ENCODE data around the gene AACS. TPM values are rescaled to one million over a fixed set of nuclear protein-coding genes. Genes with fewer than 3 reads are reported as not detected.

Gene AACS
- total RNA-seq, 4 donors from 2014 or later: 29.4 to 46.6 (median 37.1) TPM

DNA sequence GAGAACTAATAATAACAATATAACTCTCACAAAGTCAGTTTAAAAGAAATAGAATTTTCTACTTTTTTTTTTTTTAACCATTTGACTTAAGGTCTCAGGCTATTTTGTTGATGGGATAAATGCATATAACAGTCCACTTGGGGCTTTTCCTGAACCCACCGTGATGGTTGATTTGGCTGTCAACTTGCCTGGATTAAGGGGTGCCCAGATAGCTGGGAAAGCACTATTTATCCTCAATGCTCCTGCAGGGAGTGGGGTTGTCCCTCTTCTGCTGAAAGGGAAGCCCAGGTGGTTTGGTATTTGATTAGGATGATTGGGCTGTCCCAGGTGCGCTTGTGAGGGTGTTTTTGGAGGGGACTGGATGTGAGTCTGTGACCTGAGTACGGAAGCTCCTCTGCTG lies 114.9 kb downstream of the AACS start:
- no peak overlapping the region for H3K27ac ChIP-seq
- peaks cover 0 to 3% (median 0%) of the 10 kb centered on the region in 4 donors for H3K4me1 ChIP-seq
- no peak overlapping the region for H3K4me3 ChIP-seq
- TF ChIP-seq POLR2A (IDR thresholded peaks at IDR 0.05): no peak
- DNase-seq: no peak
- H3K9me3 ChIP-seq: no peaks in the 10 kb centered on the region
- no peaks in the 10 kb centered on the region for H3K27me3 ChIP-seq
- H3K36me3 ChIP-seq: no peaks in the 10 kb centered on the region

- TF ChIP-seq, protein P1, sequence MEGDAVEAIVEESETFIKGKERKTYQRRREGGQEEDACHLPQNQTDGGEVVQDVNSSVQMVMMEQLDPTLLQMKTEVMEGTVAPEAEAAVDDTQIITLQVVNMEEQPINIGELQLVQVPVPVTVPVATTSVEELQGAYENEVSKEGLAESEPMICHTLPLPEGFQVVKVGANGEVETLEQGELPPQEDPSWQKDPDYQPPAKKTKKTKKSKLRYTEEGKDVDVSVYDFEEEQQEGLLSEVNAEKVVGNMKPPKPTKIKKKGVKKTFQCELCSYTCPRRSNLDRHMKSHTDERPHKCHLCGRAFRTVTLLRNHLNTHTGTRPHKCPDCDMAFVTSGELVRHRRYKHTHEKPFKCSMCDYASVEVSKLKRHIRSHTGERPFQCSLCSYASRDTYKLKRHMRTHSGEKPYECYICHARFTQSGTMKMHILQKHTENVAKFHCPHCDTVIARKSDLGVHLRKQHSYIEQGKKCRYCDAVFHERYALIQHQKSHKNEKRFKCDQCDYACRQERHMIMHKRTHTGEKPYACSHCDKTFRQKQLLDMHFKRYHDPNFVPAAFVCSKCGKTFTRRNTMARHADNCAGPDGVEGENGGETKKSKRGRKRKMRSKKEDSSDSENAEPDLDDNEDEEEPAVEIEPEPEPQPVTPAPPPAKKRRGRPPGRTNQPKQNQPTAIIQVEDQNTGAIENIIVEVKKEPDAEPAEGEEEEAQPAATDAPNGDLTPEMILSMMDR (IDR thresholded peaks at IDR 0.05): no peak
- no peak for TF ChIP-seq POLR2A (IDR thresholded peaks at IDR 0.05)
- Histone ChIP-seq H3K27me3 (no peaks in the 10 kb centered on the region), H3K9me3 (no peaks in the 10 kb centered on the region)
Measured at GRCh38 chr12:125181107-125181506, 115.9 kb downstream of the AACS start.

DNA sequence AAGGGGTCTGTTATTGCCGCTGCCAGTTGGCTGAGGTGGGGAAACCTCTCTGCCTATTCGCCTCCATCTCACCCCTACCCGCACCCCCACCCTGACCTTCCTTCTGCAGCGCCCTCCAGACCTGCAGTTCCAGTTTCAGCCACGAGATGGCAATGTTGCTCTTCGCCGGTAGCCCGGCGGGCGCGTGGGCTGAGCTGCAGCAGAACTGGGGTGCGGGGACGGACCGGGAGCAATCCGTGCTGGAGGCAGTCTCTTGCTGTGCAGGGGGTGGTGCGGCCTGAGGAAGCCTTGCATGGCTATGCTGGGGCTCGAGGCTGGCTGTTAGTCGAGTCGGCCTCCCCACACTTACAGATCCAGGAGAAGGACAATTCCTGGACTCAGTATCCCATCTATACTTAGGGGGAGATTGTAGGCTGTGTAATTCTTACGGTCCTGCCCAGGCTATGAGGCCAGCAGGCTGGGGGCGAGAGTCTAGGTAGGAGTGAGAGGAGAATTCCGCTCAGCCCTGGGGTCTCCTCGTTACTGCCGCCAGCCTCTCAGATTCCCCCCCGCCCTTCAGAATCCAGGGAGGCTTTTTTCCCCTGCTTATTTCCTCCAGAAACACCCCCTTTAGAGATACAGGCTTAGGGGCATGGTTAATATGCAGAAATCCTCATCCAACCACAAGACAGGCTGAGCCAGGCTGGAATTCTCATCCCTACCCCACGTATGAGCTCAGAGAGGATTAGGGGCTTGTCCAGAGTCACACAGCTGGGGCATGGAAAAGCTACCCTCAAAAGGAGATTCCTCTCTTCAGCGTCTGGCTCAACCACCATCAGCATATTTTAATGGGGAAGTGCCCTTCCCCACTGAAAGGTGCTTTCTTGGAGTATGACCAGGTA lies 118.2 kb downstream of the AACS start:
- Histone ChIP-seq H3K9me3 (no peaks in the 10 kb centered on the region), H3K27me3 (peaks cover 0 to 13% of the 10 kb centered on the region in 2 donors), H3K27ac (no peak overlapping the region), H3K4me3 (no peak overlapping the region), H3K4me1 (peaks cover 0 to 15% (median 6%) of the 10 kb centered on the region in 4 donors), H3K36me3 (no peaks in the 10 kb centered on the region)
- DNase-seq: peak; percentile 65 to 87 (median 86)
- TF ChIP-seq, protein P1 (IDR thresholded peaks at IDR 0.05): peak; percentile 94 to 100 (median 96)
- TF ChIP-seq POLR2A (IDR thresholded peaks at IDR 0.05): no peak

More at GRCh38 chr12:125181107-125181506, 115.9 kb downstream of the AACS start:
- Histone ChIP-seq H3K36me3 (no peaks in the 10 kb centered on the region), H3K4me1 (peaks cover 0 to 5% (median 1%) of the 10 kb centered on the region in 4 donors), H3K4me3 (no peak overlapping the region), H3K27ac (no peak overlapping the region)
- DNase-seq: no peak

GRCh38 chr12:125184213-125184967 lies 119.2 kb downstream of the AACS start:
- peaks cover 0 to 15% (median 6%) of the 10 kb centered on the region in 4 donors for H3K4me1 ChIP-seq
- H3K36me3 ChIP-seq: no peaks in the 10 kb centered on the region
- H3K9me3 ChIP-seq: no peaks in the 10 kb centered on the region
- TF ChIP-seq, protein P1 (IDR thresholded peaks at IDR 0.05): no peak
- TF ChIP-seq POLR2A (IDR thresholded peaks at IDR 0.05): no peak
- H3K27ac ChIP-seq: no peak overlapping the region
- H3K4me3 ChIP-seq: no peak overlapping the region
- DNase-seq: no peak
- H3K27me3 ChIP-seq: peaks cover 0 to 15% of the 10 kb centered on the region in 2 donors

DNA sequence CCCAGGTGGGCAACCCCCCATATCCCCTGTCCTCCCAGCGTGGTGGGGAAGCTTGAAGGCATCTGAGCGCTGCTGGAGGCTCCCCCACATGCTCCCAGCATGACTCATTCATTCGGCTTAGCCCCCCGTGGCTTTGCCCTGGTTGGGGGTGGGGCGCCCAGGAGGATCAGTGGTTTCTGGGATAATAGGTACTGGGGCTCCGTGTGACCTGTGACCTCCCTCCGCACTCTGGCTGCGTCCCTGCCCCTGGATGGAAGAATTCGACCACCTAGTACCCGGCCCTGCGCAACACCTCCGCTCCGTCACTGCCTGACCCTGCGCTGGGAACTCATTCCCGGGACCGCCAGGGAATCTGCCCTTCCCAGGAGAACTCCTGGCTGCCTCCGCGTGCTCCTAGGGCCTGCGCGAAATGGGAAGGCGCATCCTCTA lies 120.1 kb downstream of the AACS start:
- no peaks in the 10 kb centered on the region for H3K36me3 ChIP-seq
- TF ChIP-seq, protein P1 (IDR thresholded peaks at IDR 0.05): no peak
- TF ChIP-seq POLR2A (IDR thresholded peaks at IDR 0.05): no peak
- no peak for DNase-seq
- H3K27me3 ChIP-seq: peaks cover 0 to 17% of the 10 kb centered on the region in 2 donors
- H3K27ac ChIP-seq: no peak overlapping the region
- peaks cover 0 to 15% (median 6%) of the 10 kb centered on the region in 4 donors for H3K4me1 ChIP-seq
- no peak overlapping the region for H3K4me3 ChIP-seq
- no peaks in the 10 kb centered on the region for H3K9me3 ChIP-seq
